Esophagus muscularis mucosa (tissue), 4 donors: ENCODE measurements around the gene SCRN2. TPM values are rescaled to one million over a fixed set of nuclear protein-coding genes. Genes with fewer than 3 reads are reported as not detected.
A peak's percentile ranks its signal among the peaks of the same experiment; 100 is the strongest.

Source experiments
- DNase-seq: peaks from one replicate; pipeline ENCODE4 v3.0.0-alpha.2; 2017; ENCODE audit errors: extremely low spot score
- H3K27ac ChIP-seq, 4 donors: fragments of 200-600 bp; sonication (generic); replicated peaks in 1 of 4; 1 replicate in 3 of 4; 2 replicates in 1 of 4; pipeline ENCODE4 v1.5.1; 2016 to 2019; ENCODE audit warnings: mild to moderate bottlenecking in 1 of 4
- H3K27me3 ChIP-seq, 4 donors: fragments of 200-600 bp; sonication (generic); one replicate each; pipeline versions ENCODE4 v1.5.1 to v1.6.0; 2016 to 2019
- H3K36me3 ChIP-seq, 4 donors: fragments of 200-600 bp; sonication (generic); one replicate each; pipeline ENCODE4 v1.5.1; 2016 to 2019
- H3K4me1 ChIP-seq, 4 donors: fragments of 200-600 bp; sonication (generic); one replicate each; pipeline ENCODE4 v1.5.1; 2016 to 2019
- H3K4me3 ChIP-seq, 4 donors: fragments of 200-600 bp; sonication (generic); 1 replicate in 2 of 4; 2 replicates in 2 of 4; pipeline ENCODE4 v1.5.1; 2016 to 2019; ENCODE audit warnings: mild to moderate bottlenecking in 4 of 4, moderate library complexity in 1 of 4
- H3K9me3 ChIP-seq, 4 donors: fragments of 200-600 bp; sonication (generic); 1 replicate in 3 of 4; 2 replicates in 1 of 4; pipeline ENCODE4 v1.5.1; 2016 to 2019
- EP300 ChIP-seq: sonication (generic); formaldehyde crosslinking; IDR thresholded peaks from one replicate; pipeline ENCODE4 v1.6.1; 2017; ENCODE audit warnings: antibody characterized with exemption
- POLR2A ChIP-seq: fragments of 450-650 bp; IDR thresholded peaks from one replicate; pipeline ENCODE4 v1.6.1; 2017; ENCODE audit warnings: antibody characterized with exemption, moderate library complexity, mild to moderate bottlenecking, low read depth
- POLR2AphosphoS5 ChIP-seq, 2 donors: sonication (generic); formaldehyde crosslinking; IDR thresholded peaks; one replicate each; pipeline ENCODE4 v1.6.1; 2017; ENCODE audit warnings: antibody characterized with exemption in 2 of 2
- WGBS: methylation state at CpG from one replicate; pipeline ENCODE4 v1.1.5; 2018; 5-methylcytosine and 5-hydroxymethylcytosine counted together
- intact Hi-C: fragments of 100-400 bp; cut with DNase I; formaldehyde crosslinking; loops from one replicate; pipeline ENCODE4 v1.15.1; 2023
- total RNA-seq, 4 donors: library from RNA; depleted of rRNA; stranded (reverse); fragments of >200 nt; gene quantifications; one replicate each; pipeline versions ENCODE4 v1.1.0 to v1.2.1, GENCODE V29; 2016
- TF ChIP-seq, protein P1 (sequence below), 3 experiments: fragments of 200-600 bp in 2 of 3; fragments of 450-650 bp in 1 of 3; sonication (generic) in 2 of 3; IDR thresholded peaks; one replicate each; pipeline ENCODE4 v1.5.1; 2017 to 2019; ENCODE audit warnings: antibody characterized with exemption in 3 of 3, mild to moderate bottlenecking in 2 of 3, moderate library complexity in 1 of 3

SCRN2 gene
- total RNA-seq, 4 donors from 2014 or later, result 9.6 to 34.0 (median 23.1) TPM

DNA sequence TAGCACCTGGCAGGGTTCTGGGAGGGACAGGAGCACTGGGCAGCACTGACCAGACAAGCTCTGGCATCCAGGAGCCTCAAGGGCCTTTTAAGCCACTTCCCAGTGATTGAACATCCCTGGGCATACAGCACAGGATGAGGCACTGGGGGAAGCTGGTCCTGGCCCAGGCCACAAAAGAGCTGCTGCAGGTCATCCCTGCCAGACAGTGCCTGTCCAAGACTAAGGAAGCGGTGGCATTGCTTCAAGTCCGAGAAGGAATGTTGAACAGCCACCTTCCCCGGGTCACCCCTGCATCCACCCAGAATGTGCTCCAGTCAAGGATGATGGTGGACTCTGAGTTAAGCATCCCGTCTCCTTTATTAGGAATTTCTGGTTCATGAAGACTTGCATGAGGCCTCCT is 18.3 kb downstream of the SCRN2 start:
- no peak for TF ChIP-seq POLR2AphosphoS5 (IDR thresholded peaks at IDR 0.05)
- TF ChIP-seq POLR2A, result no peak
- TF ChIP-seq EP300, result no peak
- TF ChIP-seq, protein P1, sequence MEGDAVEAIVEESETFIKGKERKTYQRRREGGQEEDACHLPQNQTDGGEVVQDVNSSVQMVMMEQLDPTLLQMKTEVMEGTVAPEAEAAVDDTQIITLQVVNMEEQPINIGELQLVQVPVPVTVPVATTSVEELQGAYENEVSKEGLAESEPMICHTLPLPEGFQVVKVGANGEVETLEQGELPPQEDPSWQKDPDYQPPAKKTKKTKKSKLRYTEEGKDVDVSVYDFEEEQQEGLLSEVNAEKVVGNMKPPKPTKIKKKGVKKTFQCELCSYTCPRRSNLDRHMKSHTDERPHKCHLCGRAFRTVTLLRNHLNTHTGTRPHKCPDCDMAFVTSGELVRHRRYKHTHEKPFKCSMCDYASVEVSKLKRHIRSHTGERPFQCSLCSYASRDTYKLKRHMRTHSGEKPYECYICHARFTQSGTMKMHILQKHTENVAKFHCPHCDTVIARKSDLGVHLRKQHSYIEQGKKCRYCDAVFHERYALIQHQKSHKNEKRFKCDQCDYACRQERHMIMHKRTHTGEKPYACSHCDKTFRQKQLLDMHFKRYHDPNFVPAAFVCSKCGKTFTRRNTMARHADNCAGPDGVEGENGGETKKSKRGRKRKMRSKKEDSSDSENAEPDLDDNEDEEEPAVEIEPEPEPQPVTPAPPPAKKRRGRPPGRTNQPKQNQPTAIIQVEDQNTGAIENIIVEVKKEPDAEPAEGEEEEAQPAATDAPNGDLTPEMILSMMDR (IDR thresholded peaks at IDR 0.05), result no peak
- no peak overlapping the region for H3K27ac ChIP-seq
- no peak overlapping the region for H3K4me3 ChIP-seq
- intact Hi-C loops, result no loop called here
- no peak for DNase-seq
- peaks cover 35 to 66% (median 62%) of the 10 kb centered on the region in 4 donors for H3K36me3 ChIP-seq
- H3K9me3 ChIP-seq, result no peaks in the 10 kb centered on the region
- 80% methylated on average over 1 of the region's 4 CpGs for WGBS
- H3K27me3 ChIP-seq, result no peaks in the 10 kb centered on the region
- peaks cover 22 to 29% (median 23%) of the 10 kb centered on the region in 4 donors for H3K4me1 ChIP-seq

GRCh38 chr17:47821424-47822391 is 19.4 kb downstream of the SCRN2 start, which contains the start of gene OSBPL7:
Gene OSBPL7, minus strand, starts transcription at chr17:47821794. Its CDS starts 1,516 bp downstream, at chr17:47820278.
- H3K4me1 ChIP-seq, result peaks cover 22 to 29% (median 23%) of the 10 kb centered on the region in 4 donors
- DNase-seq, result no peak
- peak within 1 kb of the TSS; percentile 47 to 60 (median 56) for H3K27ac ChIP-seq
- H3K36me3 ChIP-seq, result peaks cover 27 to 66% (median 63%) of the 10 kb centered on the region in 4 donors
- intact Hi-C loops, result no loop called here
- H3K27me3 ChIP-seq, result no peaks in the 10 kb centered on the region
- H3K4me3 ChIP-seq, result peak within 1 kb of the TSS; percentile 58 to 65 (median 59)
- TF ChIP-seq, protein P1 (IDR thresholded peaks at IDR 0.05), result peak in 1 of 3 experiments; percentile 27
- TF ChIP-seq EP300 (no peak), POLR2AphosphoS5 (IDR thresholded peaks at IDR 0.05) (peak; percentile 56 to 58), POLR2A (no peak)
- 13% methylated on average over 11 of the region's 21 CpGs for WGBS
- no peaks in the 10 kb centered on the region for H3K9me3 ChIP-seq

- H3K4me3 ChIP-seq, result peak overlapping the region; percentile 58 to 65 (median 59)
- no peaks in the 10 kb centered on the region for H3K9me3 ChIP-seq
- peak overlapping the region; percentile 47 to 60 (median 56) for H3K27ac ChIP-seq
- H3K4me1 ChIP-seq, result peaks cover 22 to 29% (median 23%) of the 10 kb centered on the region in 4 donors
- peaks cover 20 to 66% (median 63%) of the 10 kb centered on the region in 4 donors for H3K36me3 ChIP-seq
- TF ChIP-seq, protein P1 (IDR thresholded peaks at IDR 0.05), result no peak
- TF ChIP-seq POLR2A, result no peak
- no peak for TF ChIP-seq EP300
- no peak for TF ChIP-seq POLR2AphosphoS5 (IDR thresholded peaks at IDR 0.05)
- no peaks in the 10 kb centered on the region for H3K27me3 ChIP-seq
- intact Hi-C loops, result no loop called here
- 0% methylated on average over 4 of the region's 4 CpGs for WGBS
- no peak for DNase-seq
Measured at GRCh38 chr17:47821031-47821423, 20.0 kb downstream of the SCRN2 start.

DNA sequence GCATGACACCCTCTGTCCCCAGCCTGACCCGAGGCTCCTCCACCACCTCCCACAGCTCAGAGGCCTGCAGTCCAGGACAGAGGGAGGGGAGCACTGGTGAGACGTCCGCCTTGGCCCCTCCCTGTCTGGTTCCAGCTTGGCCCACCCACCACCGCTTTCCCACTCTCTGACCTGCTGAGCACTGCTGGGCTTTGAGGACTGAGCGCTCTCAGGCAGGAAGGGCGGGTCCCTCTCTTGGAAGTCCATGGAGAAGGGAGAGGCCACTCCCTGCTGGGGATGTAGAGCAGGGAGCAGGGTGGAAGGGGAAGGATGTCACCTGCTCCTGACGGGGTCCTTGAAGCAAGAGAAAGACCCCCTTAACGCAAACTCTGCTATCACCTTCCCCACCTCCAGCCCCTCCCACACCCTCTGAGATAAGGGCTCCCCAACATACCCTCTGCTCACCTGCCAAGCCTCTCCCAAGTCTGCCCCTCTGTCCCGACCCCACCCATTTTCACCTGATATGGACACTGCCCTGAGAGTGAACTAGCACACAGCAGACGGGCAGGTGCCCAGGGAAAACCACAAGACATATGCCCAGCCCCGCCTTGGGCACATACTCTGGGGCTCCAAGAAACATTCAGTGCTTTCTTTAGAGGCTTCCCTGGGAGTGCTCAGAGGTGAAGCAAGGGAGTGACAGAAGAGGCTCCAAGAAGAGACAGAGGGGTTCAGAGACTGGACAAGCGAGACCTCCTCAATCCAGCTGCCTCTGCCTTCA is 20.9 kb downstream of the SCRN2 start:
- no peak for DNase-seq
- Histone ChIP-seq H3K4me1 (peaks cover 22 to 29% (median 23%) of the 10 kb centered on the region in 4 donors), H3K27ac (no peak overlapping the region), H3K9me3 (no peaks in the 10 kb centered on the region), H3K36me3 (peaks cover 14 to 66% (median 63%) of the 10 kb centered on the region in 4 donors), H3K27me3 (no peaks in the 10 kb centered on the region), H3K4me3 (no peak overlapping the region)
- WGBS, result 75% methylated on average over 11 of the region's 12 CpGs
- TF ChIP-seq, protein P1 (IDR thresholded peaks at IDR 0.05), result no peak
- no peak for TF ChIP-seq POLR2AphosphoS5 (IDR thresholded peaks at IDR 0.05)
- TF ChIP-seq POLR2A, result no peak
- intact Hi-C loops, result no loop called here
